Uterus (tissue), 4 donors: ENCODE measurements around the gene C16orf74. TPM values are rescaled to one million over a fixed set of nuclear protein-coding genes. Genes with fewer than 3 reads are reported as not detected.

Experiments used
- DNase-seq, 2 donors: peaks; one replicate each; pipeline ENCODE4 v3.0.0-alpha.2; 2019 to 2020
- H3K27ac ChIP-seq, 2 donors: fragments of 200-600 bp; sonication (generic); 1 replicate in 1 of 2; 2 replicates in 1 of 2; pipeline ENCODE4 v1.5.1; 2016 to 2018
- H3K27me3 ChIP-seq, 2 donors: fragments of 200-600 bp; sonication (generic); one replicate each; pipeline ENCODE4 v1.5.1; 2018 to 2019; ENCODE audit warnings: control low read depth in 1 of 2
- H3K36me3 ChIP-seq, 2 donors: fragments of 200-600 bp; sonication (generic); one replicate each; pipeline ENCODE4 v1.5.1; 2019; ENCODE audit warnings: control low read depth in 1 of 2
- H3K4me1 ChIP-seq, 2 donors: fragments of 200-600 bp; sonication (generic); one replicate each; pipeline ENCODE4 v1.5.1; 2018 to 2019; ENCODE audit warnings: control low read depth in 1 of 2
- H3K4me3 ChIP-seq, 2 donors: fragments of 200-600 bp; sonication (generic); 1 replicate in 1 of 2; 2 replicates in 1 of 2; pipeline ENCODE4 v1.5.1; 2018 to 2019; ENCODE audit warnings: mild to moderate bottlenecking in 1 of 2
- H3K9me3 ChIP-seq, 2 donors: fragments of 200-600 bp; sonication (generic); one replicate each; pipeline ENCODE4 v1.5.1; 2019; ENCODE audit warnings: control low read depth in 1 of 2
- POLR2A ChIP-seq, 2 donors: fragments of 450-650 bp; IDR thresholded peaks; one replicate each; pipeline ENCODE4 v1.6.1; 2016; ENCODE audit warnings: antibody characterized with exemption in 2 of 2, mild to moderate bottlenecking in 1 of 2, moderate library complexity in 1 of 2
- intact Hi-C: fragments of 100-400 bp; cut with DNase I; formaldehyde crosslinking; loops from one replicate; pipeline ENCODE4 v1.15.1; 2023; ENCODE audit warnings: low total_unique reads
- total RNA-seq, 4 donors: library from RNA; depleted of rRNA in 3 of 4; stranded (reverse); fragments of >200 nt in 3 of 4; gene quantifications; one replicate each; pipeline versions ENCODE4 v1.1.0 to v1.2.4, GENCODE V29; 2014 to 2023
- TF ChIP-seq, protein P1 (sequence below), 4 experiments: fragments of 200-600 bp in 2 of 4; fragments of 450-650 bp in 2 of 4; sonication (generic) in 2 of 4; IDR thresholded peaks; one replicate each; pipeline ENCODE4 v1.5.1; 2016 to 2019; ENCODE audit warnings: antibody characterized with exemption in 4 of 4, mild to moderate bottlenecking in 2 of 4, moderate library complexity in 1 of 4
- donor health status: DM: yes; HTN: yes; CAD: no.

Gene C16orf74
- total RNA-seq, 4 donors from 2014 or later, result 2.5 to 6.4 TPM; not detected in 2

GRCh38 chr16:85777583-85778310 lies 26.9 kb upstream of the C16orf74 start:
- DNase-seq, result no peak
- H3K4me1 ChIP-seq, result no peaks in the 10 kb centered on the region
- H3K9me3 ChIP-seq, result no peaks in the 10 kb centered on the region
- no peaks in the 10 kb centered on the region for H3K27me3 ChIP-seq
- H3K27ac ChIP-seq, result no peak overlapping the region
- no peaks in the 10 kb centered on the region for H3K36me3 ChIP-seq
- H3K4me3 ChIP-seq, result no peak overlapping the region
- TF ChIP-seq, protein P1, sequence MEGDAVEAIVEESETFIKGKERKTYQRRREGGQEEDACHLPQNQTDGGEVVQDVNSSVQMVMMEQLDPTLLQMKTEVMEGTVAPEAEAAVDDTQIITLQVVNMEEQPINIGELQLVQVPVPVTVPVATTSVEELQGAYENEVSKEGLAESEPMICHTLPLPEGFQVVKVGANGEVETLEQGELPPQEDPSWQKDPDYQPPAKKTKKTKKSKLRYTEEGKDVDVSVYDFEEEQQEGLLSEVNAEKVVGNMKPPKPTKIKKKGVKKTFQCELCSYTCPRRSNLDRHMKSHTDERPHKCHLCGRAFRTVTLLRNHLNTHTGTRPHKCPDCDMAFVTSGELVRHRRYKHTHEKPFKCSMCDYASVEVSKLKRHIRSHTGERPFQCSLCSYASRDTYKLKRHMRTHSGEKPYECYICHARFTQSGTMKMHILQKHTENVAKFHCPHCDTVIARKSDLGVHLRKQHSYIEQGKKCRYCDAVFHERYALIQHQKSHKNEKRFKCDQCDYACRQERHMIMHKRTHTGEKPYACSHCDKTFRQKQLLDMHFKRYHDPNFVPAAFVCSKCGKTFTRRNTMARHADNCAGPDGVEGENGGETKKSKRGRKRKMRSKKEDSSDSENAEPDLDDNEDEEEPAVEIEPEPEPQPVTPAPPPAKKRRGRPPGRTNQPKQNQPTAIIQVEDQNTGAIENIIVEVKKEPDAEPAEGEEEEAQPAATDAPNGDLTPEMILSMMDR (IDR thresholded peaks at IDR 0.05), result no peak
- TF ChIP-seq POLR2A (IDR thresholded peaks at IDR 0.05), result no peak
- intact Hi-C loops, result no loop called here

GRCh38 chr16:85774811-85775210 lies 23.9 kb upstream of the C16orf74 start:
- no peak for DNase-seq
- no peaks in the 10 kb centered on the region for H3K36me3 ChIP-seq
- TF ChIP-seq, protein P1 (IDR thresholded peaks at IDR 0.05), result no peak

DNA sequence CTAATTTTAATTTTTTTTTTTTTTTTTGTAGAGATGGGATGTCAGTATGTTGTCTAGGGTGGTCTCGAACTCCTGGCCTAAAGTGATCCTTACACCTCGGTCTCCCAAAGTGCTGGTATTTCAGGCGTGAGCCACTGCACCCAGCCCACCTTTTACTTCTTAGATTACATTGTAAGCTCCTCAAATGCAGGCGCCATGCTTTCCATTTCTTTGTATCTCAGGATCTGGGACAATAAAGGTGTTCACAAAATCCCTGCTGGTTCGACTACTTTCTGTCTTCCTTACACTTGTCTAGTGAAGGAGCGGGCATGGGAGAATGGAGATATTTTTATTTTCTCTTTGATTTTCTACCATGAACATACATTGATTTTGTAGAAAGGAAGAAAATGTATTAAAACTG lies 23.2 kb upstream of the C16orf74 start:
- no peaks in the 10 kb centered on the region for H3K36me3 ChIP-seq
- TF ChIP-seq, protein P1 (IDR thresholded peaks at IDR 0.05), result no peak
- no peak for TF ChIP-seq POLR2A (IDR thresholded peaks at IDR 0.05)
- H3K27ac ChIP-seq, result no peak overlapping the region
- intact Hi-C loops, result no loop called here
- no peaks in the 10 kb centered on the region for H3K9me3 ChIP-seq
- no peak overlapping the region for H3K4me3 ChIP-seq
- no peak for DNase-seq
- no peaks in the 10 kb centered on the region for H3K27me3 ChIP-seq
- H3K4me1 ChIP-seq, result no peaks in the 10 kb centered on the region

More at GRCh38 chr16:85774811-85775210, 23.9 kb upstream of the C16orf74 start:
- intact Hi-C loops, result no loop called here
- Histone ChIP-seq H3K4me3 (no peak overlapping the region), H3K27ac (no peak overlapping the region), H3K27me3 (no peaks in the 10 kb centered on the region), H3K4me1 (no peaks in the 10 kb centered on the region), H3K9me3 (no peaks in the 10 kb centered on the region)

DNA sequence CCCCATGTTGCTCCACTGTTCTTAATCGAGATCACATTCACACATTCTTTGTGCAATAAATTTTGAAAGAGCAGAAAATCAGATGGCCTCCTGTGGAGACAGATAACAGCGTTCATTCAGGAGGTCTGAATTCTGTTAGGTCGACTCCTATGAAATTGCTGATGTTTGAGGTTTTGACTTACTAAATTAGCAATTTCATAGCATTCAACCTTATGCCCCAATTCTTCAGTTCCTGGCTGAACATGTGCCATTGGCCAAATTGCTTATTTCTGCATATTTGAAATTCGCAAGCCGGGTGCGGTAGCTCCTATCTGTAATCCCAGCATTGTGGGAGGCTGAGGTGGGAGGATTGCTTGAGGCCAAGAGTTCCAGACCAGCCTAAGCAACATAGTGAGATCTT lies 22.1 kb upstream of the C16orf74 start:
- Histone ChIP-seq H3K4me1 (no peaks in the 10 kb centered on the region), H3K9me3 (no peaks in the 10 kb centered on the region), H3K4me3 (no peak overlapping the region), H3K27me3 (no peaks in the 10 kb centered on the region), H3K36me3 (no peaks in the 10 kb centered on the region), H3K27ac (no peak overlapping the region)
- intact Hi-C loops, result no loop called here
- no peak for TF ChIP-seq POLR2A (IDR thresholded peaks at IDR 0.05)
- TF ChIP-seq, protein P1 (IDR thresholded peaks at IDR 0.05), result no peak
- no peak for DNase-seq

DNA sequence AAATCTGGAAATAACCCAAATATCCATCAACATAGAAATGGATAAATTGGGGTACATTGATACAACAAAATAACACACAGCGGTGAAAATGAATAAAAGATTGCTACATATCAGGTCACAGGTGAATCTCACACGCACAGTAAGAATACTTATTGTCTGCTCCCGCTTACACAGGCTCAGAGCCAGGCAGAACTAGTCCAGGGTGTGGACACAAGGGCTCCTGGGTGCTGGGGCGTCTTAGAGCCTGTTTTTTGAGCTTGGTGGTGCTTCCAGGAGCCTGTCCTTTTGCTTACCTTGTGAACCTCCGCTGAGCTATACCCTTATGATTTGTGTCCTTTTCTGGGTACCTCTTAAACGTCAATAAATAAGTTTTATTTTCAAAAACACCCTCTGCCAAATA lies 19.8 kb upstream of the C16orf74 start:
- no peak for DNase-seq
- H3K9me3 ChIP-seq, result no peaks in the 10 kb centered on the region
- no peak for TF ChIP-seq POLR2A (IDR thresholded peaks at IDR 0.05)
- TF ChIP-seq, protein P1 (IDR thresholded peaks at IDR 0.05), result no peak
- H3K27me3 ChIP-seq, result no peaks in the 10 kb centered on the region
- H3K4me3 ChIP-seq, result no peak overlapping the region
- no peak overlapping the region for H3K27ac ChIP-seq
- intact Hi-C loops, result no loop called here
- H3K36me3 ChIP-seq, result no peaks in the 10 kb centered on the region
- H3K4me1 ChIP-seq, result no peaks in the 10 kb centered on the region
